Adrenal gland (tissue), 5 donors: ENCODE measurements around the gene HPS1.

Experiments used
- CTCF ChIP-seq, 6 experiments: fragments of 450-650 bp in 4 of 6; fragments of 200-600 bp in 2 of 6; sonication (generic) in 1 of 6; IDR thresholded peaks; 1 replicate in 5 of 6; 2 replicates in 1 of 6; pipeline versions ENCODE4 v1.5.1 to v1.8.0; 2016 to 2021; ENCODE audit warnings: antibody characterized with exemption in 6 of 6, mild to moderate bottlenecking in 2 of 6, moderate library complexity in 1 of 6
- POLR2A ChIP-seq, 2 donors: fragments of 450-650 bp; IDR thresholded peaks; one replicate each; pipeline ENCODE4 v1.6.1; 2017; ENCODE audit warnings: antibody characterized with exemption in 2 of 2, mild to moderate bottlenecking in 2 of 2, moderate library complexity in 1 of 2
- donor health status: DM: no; HTN: no; CAD: no.

DNA sequence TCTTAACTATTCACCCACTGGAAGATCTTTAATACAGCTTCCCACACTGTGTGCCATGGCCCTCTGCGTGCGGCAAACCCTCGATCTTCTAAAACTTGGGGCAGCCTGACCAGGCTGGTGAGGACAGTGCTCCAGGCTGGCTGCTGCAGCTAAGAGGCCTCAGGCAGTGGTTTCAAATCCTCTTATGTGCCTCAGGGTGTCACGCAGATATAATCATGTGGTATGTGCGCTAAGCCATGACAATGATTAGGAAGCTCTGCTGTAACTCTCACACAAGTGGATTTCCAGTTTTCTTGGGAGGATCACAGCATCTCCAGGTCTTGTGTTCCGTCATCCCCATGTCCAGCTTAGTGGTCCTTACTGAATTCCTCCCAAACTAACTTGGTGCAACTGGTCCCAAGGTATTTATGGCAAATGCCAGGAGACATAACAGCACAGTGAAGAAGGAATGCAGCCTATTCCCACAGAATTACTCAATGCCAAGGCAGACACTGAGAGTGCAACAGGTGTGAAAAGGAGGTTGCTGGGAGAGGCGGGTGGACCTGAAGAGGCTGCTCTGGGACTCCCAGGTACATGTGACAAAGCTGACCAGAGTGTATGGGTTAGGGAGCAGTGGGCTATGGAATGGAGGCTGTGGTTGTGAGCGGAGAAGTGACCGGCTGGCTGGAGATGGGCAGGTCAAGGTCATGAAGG lies 2.3 kb downstream of the HPS1 start:
- TF ChIP-seq CTCF (IDR thresholded peaks at IDR 0.05) (no peak), POLR2A (IDR thresholded peaks at IDR 0.05) (no peak)
